WTC11 (cell line): ENCODE measurements around the gene ZNF684. TPM values are rescaled to one million over a fixed set of nuclear protein-coding genes. Genes with fewer than 3 reads are reported as not detected.

Source experiments
- ATAC-seq: fragments of 200-7000 bp; cut with Tn5 transposase; 2 replicates; pipeline ENCODE4 v1.10.0; 2021; ENCODE audit warnings: mild to moderate bottlenecking, moderate library complexity
- CTCF ChIA-PET: fragments of 300-600 bp; sonication (Branson Sonifier 250); formaldehyde crosslinking; loops from one replicate; lab custom pipeline; 2021; ENCODE audit warnings: antibody characterized with exemption; lab: Charles Lee
- POLR2A ChIA-PET: fragments of 350-600 bp; sonication (Branson Sonifier 250); formaldehyde crosslinking; loops from one replicate; lab custom pipeline; 2021; ENCODE audit warnings: antibody characterized with exemption; lab: Charles Lee
- DNase-seq: peaks from one replicate; pipeline ENCODE4 v3.0.0; 2021; ENCODE audit warnings: low spot score
- H3K27ac Mint-ChIP-seq: 2 replicates; pipeline ENCODE4 v1.8.0; 2021; ENCODE audit warnings: mixed read lengths
- H3K27me3 Mint-ChIP-seq: 2 replicates; pipeline ENCODE4 v1.8.0; 2021; ENCODE audit warnings: low read depth, mild to moderate bottlenecking, moderate library complexity, mixed read lengths
- H3K36me3 Mint-ChIP-seq: 2 replicates; pipeline ENCODE4 v1.8.0; 2021; ENCODE audit warnings: mixed read lengths
- H3K4me1 Mint-ChIP-seq: 2 replicates; pipeline ENCODE4 v1.8.0; 2022; ENCODE audit warnings: mixed read lengths
- H3K4me3 Mint-ChIP-seq: 2 replicates; pipeline ENCODE4 v1.8.0; 2021; ENCODE audit warnings: mild to moderate bottlenecking, moderate library complexity, mixed read lengths
- H3K9me3 Mint-ChIP-seq: 2 replicates; pipeline ENCODE4 v1.8.0; 2021; ENCODE audit warnings: mixed read lengths
- FOXK1 ChIP-seq: sonication (generic); formaldehyde crosslinking; IDR thresholded peaks from 2 replicates; pipeline ENCODE4 v1.8.0; 2022; ENCODE audit warnings: mild to moderate bottlenecking, moderate library complexity, missing genetic modification reagents
- FOXP1 ChIP-seq: sonication (generic); formaldehyde crosslinking; IDR thresholded peaks from 2 replicates; pipeline ENCODE4 v1.8.0; 2022; ENCODE audit warnings: missing genetic modification reagents, mild to moderate bottlenecking, moderate library complexity, borderline replicate concordance
- IRF2 ChIP-seq: sonication (generic); formaldehyde crosslinking; IDR thresholded peaks from 2 replicates; pipeline ENCODE4 v1.8.0; 2022; ENCODE audit warnings: low read depth, missing genetic modification reagents, borderline replicate concordance
- NFATC4 ChIP-seq: fragments of 250-450 bp; sonication (Bioruptor Pico); IDR thresholded peaks from 2 replicates; pipeline ENCODE4 v1.9.0; 2021; ENCODE audit warnings: mild to moderate bottlenecking
- NFE2L1 ChIP-seq: sonication (generic); formaldehyde crosslinking; IDR thresholded peaks from 2 replicates; pipeline ENCODE4 v1.8.1; 2023; ENCODE audit warnings: missing genetic modification reagents
- NFYB ChIP-seq: sonication (generic); formaldehyde crosslinking; conservative IDR thresholded peaks from 2 replicates; pipeline ENCODE4 v1.8.0; 2022; ENCODE audit warnings: low read depth, missing genetic modification reagents
- SMAD3 ChIP-seq: sonication (generic); formaldehyde crosslinking; IDR thresholded peaks from 2 replicates; pipeline ENCODE4 v1.8.0; 2022; ENCODE audit warnings: missing genetic modification reagents, mild to moderate bottlenecking, borderline replicate concordance
- SMAD4 ChIP-seq: sonication (generic); formaldehyde crosslinking; IDR thresholded peaks from 2 replicates; pipeline ENCODE4 v1.8.0; 2022; ENCODE audit warnings: mild to moderate bottlenecking, missing genetic modification reagents
- SP1 ChIP-seq: sonication (generic); formaldehyde crosslinking; conservative IDR thresholded peaks from 2 replicates; pipeline ENCODE4 v1.8.1; 2022; ENCODE audit warnings: missing genetic modification reagents
- ZNF396 ChIP-seq: fragments of 250-450 bp; sonication (Bioruptor Pico); IDR thresholded peaks from 2 replicates; pipeline ENCODE4 v1.8.0; 2021; ENCODE audit warnings: mild to moderate bottlenecking, moderate library complexity, borderline replicate concordance
- total RNA-seq: library from RNA; stranded (reverse); gene quantifications from 3 replicates; pipeline ENCODE4 v1.2.3, GENCODE V29; 2021
- TF ChIP-seq, protein P1 (sequence below): fragments of 250-450 bp; sonication (Bioruptor Pico); IDR thresholded peaks from 2 replicates; pipeline ENCODE4 v1.9.0; 2021; ENCODE audit warnings: mild to moderate bottlenecking
- TF ChIP-seq, protein P2 (sequence below): sonication (generic); formaldehyde crosslinking; IDR thresholded peaks from 2 replicates; pipeline ENCODE4 v1.8.0; 2023; ENCODE audit warnings: mild to moderate bottlenecking, missing genetic modification reagents
- TF ChIP-seq, protein P3 (sequence below): sonication (generic); formaldehyde crosslinking; IDR thresholded peaks from 2 replicates; pipeline ENCODE4 v1.8.1; 2023; ENCODE audit warnings: mild to moderate bottlenecking, missing genetic modification reagents, borderline replicate concordance
- TF ChIP-seq, protein P4 (sequence below): fragments of 250-450 bp; sonication (Bioruptor Pico); IDR thresholded peaks from 2 replicates; pipeline ENCODE4 v1.8.0; 2021; ENCODE audit warnings: mild to moderate bottlenecking

The ZNF684 gene
- total RNA-seq, 1 experiment from 2014 or later, result 9.8 TPM

DNA sequence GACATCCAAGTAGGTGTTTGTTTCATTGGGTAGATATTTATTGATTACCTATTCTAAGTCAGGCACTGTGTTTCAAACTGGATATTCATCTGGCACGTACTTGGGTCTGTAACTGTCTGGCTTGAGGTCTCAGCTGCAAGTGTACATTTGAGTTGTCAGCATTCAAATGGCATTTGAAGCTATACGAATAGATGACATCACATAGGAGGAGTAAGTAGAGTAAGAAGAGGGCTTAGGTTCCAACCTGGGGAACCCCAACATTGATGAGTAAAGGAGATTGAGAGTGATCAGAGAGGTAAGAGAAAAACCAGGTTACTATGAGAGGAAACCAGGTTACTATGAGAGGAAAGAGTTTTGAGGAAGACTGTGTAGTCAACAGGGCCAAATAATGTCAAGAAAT is 30.7 kb downstream of the ZNF684 start (continued):
- TF ChIP-seq, protein P1, sequence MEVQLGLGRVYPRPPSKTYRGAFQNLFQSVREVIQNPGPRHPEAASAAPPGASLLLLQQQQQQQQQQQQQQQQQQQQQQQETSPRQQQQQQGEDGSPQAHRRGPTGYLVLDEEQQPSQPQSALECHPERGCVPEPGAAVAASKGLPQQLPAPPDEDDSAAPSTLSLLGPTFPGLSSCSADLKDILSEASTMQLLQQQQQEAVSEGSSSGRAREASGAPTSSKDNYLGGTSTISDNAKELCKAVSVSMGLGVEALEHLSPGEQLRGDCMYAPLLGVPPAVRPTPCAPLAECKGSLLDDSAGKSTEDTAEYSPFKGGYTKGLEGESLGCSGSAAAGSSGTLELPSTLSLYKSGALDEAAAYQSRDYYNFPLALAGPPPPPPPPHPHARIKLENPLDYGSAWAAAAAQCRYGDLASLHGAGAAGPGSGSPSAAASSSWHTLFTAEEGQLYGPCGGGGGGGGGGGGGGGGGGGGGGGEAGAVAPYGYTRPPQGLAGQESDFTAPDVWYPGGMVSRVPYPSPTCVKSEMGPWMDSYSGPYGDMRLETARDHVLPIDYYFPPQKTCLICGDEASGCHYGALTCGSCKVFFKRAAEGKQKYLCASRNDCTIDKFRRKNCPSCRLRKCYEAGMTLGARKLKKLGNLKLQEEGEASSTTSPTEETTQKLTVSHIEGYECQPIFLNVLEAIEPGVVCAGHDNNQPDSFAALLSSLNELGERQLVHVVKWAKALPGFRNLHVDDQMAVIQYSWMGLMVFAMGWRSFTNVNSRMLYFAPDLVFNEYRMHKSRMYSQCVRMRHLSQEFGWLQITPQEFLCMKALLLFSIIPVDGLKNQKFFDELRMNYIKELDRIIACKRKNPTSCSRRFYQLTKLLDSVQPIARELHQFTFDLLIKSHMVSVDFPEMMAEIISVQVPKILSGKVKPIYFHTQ, result no peak
- TF ChIP-seq, protein P2, sequence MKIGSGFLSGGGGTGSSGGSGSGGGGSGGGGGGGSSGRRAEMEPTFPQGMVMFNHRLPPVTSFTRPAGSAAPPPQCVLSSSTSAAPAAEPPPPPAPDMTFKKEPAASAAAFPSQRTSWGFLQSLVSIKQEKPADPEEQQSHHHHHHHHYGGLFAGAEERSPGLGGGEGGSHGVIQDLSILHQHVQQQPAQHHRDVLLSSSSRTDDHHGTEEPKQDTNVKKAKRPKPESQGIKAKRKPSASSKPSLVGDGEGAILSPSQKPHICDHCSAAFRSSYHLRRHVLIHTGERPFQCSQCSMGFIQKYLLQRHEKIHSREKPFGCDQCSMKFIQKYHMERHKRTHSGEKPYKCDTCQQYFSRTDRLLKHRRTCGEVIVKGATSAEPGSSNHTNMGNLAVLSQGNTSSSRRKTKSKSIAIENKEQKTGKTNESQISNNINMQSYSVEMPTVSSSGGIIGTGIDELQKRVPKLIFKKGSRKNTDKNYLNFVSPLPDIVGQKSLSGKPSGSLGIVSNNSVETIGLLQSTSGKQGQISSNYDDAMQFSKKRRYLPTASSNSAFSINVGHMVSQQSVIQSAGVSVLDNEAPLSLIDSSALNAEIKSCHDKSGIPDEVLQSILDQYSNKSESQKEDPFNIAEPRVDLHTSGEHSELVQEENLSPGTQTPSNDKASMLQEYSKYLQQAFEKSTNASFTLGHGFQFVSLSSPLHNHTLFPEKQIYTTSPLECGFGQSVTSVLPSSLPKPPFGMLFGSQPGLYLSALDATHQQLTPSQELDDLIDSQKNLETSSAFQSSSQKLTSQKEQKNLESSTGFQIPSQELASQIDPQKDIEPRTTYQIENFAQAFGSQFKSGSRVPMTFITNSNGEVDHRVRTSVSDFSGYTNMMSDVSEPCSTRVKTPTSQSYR (CRISPR knock-in tag), result no peak
- TF ChIP-seq NFE2L1 (CRISPR knock-in tag), result no peak
- TF ChIP-seq, protein P3, sequence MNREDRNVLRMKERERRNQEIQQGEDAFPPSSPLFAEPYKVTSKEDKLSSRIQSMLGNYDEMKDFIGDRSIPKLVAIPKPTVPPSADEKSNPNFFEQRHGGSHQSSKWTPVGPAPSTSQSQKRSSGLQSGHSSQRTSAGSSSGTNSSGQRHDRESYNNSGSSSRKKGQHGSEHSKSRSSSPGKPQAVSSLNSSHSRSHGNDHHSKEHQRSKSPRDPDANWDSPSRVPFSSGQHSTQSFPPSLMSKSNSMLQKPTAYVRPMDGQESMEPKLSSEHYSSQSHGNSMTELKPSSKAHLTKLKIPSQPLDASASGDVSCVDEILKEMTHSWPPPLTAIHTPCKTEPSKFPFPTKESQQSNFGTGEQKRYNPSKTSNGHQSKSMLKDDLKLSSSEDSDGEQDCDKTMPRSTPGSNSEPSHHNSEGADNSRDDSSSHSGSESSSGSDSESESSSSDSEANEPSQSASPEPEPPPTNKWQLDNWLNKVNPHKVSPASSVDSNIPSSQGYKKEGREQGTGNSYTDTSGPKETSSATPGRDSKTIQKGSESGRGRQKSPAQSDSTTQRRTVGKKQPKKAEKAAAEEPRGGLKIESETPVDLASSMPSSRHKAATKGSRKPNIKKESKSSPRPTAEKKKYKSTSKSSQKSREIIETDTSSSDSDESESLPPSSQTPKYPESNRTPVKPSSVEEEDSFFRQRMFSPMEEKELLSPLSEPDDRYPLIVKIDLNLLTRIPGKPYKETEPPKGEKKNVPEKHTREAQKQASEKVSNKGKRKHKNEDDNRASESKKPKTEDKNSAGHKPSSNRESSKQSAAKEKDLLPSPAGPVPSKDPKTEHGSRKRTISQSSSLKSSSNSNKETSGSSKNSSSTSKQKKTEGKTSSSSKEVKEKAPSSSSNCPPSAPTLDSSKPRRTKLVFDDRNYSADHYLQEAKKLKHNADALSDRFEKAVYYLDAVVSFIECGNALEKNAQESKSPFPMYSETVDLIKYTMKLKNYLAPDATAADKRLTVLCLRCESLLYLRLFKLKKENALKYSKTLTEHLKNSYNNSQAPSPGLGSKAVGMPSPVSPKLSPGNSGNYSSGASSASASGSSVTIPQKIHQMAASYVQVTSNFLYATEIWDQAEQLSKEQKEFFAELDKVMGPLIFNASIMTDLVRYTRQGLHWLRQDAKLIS, result no peak
- no peak for TF ChIP-seq IRF2 (CRISPR knock-in tag)
- no peak for TF ChIP-seq FOXK1
- no peak for TF ChIP-seq ZNF396
- no peak for TF ChIP-seq NFATC4
- TF ChIP-seq NFYB (CRISPR knock-in tag), result no peak
- no peak for TF ChIP-seq SMAD4 (CRISPR knock-in tag)
- TF ChIP-seq, all 79 proteins: peak for 0

DNA sequence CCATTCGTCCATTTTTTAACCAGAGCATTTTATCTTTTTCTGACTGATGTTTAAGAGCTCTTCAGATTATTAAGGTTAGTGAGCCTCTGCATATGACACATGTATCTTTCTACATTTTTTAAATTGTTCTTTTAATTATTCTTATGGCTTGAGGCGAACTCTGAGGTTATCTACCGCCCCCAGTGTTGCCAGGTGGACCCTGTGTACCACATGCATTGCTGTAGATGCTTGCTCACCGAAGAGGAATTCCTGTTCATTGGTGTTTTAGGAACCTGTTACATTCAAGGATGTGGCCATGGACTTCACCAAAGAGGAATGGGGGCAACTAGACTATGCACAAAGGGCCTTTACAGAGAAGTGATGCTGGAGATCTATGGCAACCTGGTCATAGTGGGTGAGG is 31.8 kb downstream of the ZNF684 start:
- Mint-ChIP-seq H3K27me3 (peaks cover 4% of the 10 kb centered on the region; the same call in 1 of the 2 replicates), H3K36me3 (peaks cover 4% of the 10 kb centered on the region), H3K9me3 (peaks cover 21% of the 10 kb centered on the region), H3K4me3 (no peak overlapping the region), H3K27ac (no peak overlapping the region), H3K4me1 (no peaks in the 10 kb centered on the region)
- ChIA-PET CTCF (interaction anchor here (0.7 kb wide), 1 partner anchor 125 kb away, joined by 3 read pairs; no protein-coding TSS in a partner anchor), POLR2A (interaction anchor here (0.7 kb wide), 1 partner anchor 398 kb away, joined by 3 read pairs; no protein-coding TSS in a partner anchor)
- DNase-seq (no peak), ATAC-seq (no peak)
- no peak for TF ChIP-seq SP1 (CRISPR knock-in tag)
- TF ChIP-seq, protein P4, sequence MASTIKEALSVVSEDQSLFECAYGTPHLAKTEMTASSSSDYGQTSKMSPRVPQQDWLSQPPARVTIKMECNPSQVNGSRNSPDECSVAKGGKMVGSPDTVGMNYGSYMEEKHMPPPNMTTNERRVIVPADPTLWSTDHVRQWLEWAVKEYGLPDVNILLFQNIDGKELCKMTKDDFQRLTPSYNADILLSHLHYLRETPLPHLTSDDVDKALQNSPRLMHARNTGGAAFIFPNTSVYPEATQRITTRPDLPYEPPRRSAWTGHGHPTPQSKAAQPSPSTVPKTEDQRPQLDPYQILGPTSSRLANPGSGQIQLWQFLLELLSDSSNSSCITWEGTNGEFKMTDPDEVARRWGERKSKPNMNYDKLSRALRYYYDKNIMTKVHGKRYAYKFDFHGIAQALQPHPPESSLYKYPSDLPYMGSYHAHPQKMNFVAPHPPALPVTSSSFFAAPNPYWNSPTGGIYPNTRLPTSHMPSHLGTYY (CRISPR knock-in tag), result no peak
- no peak for TF ChIP-seq SMAD3 (CRISPR knock-in tag)
- no peak for TF ChIP-seq FOXP1 (CRISPR knock-in tag)
